Lung (tissue), 12 donors: ENCODE data around the gene ZRANB1. TPM values are rescaled to one million over a fixed set of nuclear protein-coding genes. Genes with fewer than 3 reads are reported as not detected.

Experiments
- ATAC-seq: fragments of 200-7000 bp; cut with Tn5 transposase; one replicate; pipeline ENCODE4 v1.9.1; 2020; ENCODE audit warnings: moderate number of reproducible peaks; ENCODE audit not compliant: insufficient read depth, low FRiP score
- DNase-seq, 3 donors: peaks; one replicate each; pipeline ENCODE4 v3.0.0-alpha.2; 2013 to 2017
- H3K27ac ChIP-seq, 2 donors: one replicate each; pipeline ENCODE4 v1.5.1; 2013; ENCODE audit warnings: mild to moderate bottlenecking in 2 of 2, moderate library complexity in 2 of 2, control low read depth in 1 of 2, inconsistent platforms in 1 of 2, low read depth in 1 of 2, low read length in 1 of 2
- H3K27me3 ChIP-seq, 3 donors: one replicate each; pipeline ENCODE4 v1.5.1; 2013; ENCODE audit warnings: low read length in 2 of 3; ENCODE audit not compliant: control insufficient read depth in 3 of 3, insufficient read depth in 3 of 3
- H3K36me3 ChIP-seq, 4 donors: one replicate each; pipeline ENCODE4 v1.5.1; 2013; ENCODE audit warnings: low read length in 4 of 4, mild to moderate bottlenecking in 1 of 4, moderate library complexity in 1 of 4; ENCODE audit not compliant: control insufficient read depth in 4 of 4, insufficient read depth in 4 of 4
- H3K4me1 ChIP-seq, 5 donors: one replicate each; pipeline ENCODE4 v1.5.1; 2013; ENCODE audit warnings: low read length in 5 of 5, mild to moderate bottlenecking in 2 of 5, moderate library complexity in 1 of 5; ENCODE audit not compliant: control insufficient read depth in 5 of 5, insufficient read depth in 5 of 5
- H3K4me3 ChIP-seq: one replicate; pipeline ENCODE4 v1.5.1; 2013; ENCODE audit warnings: mild to moderate bottlenecking, control low read depth, moderate library complexity
- H3K9ac ChIP-seq, 2 donors: one replicate each; pipeline ENCODE4 v1.5.1; 2013; ENCODE audit warnings: low read length in 2 of 2, control low read depth in 1 of 2; ENCODE audit not compliant: insufficient read depth in 1 of 2
- H3K9me3 ChIP-seq, 4 donors: one replicate each; pipeline ENCODE4 v1.5.1; 2013; ENCODE audit warnings: low read length in 3 of 4, mild to moderate bottlenecking in 1 of 4, moderate library complexity in 1 of 4; ENCODE audit not compliant: control insufficient read depth in 4 of 4, insufficient read depth in 3 of 4
- CTCF ChIP-seq: IDR thresholded peaks from 2 replicates; pipeline ENCODE4 v1.5.1; 2012; ENCODE audit warnings: mild to moderate bottlenecking; ENCODE audit errors: control extremely low read depth, extremely low read depth
- WGBS, 2 donors: extraction: QIAGEN DNeasy Blood & Tissue Kit; methylation state at CpG; one replicate each; pipeline ENCODE4 v1.1.7; 2013; 5-methylcytosine and 5-hydroxymethylcytosine counted together
- polyA plus RNA-seq, 2 donors: library from polyadenylated mRNA; stranded (reverse); fragments of 200-250 nt; gene quantifications; one replicate each; pipeline ENCODE4 v1.2.1, GENCODE V29; 2013
- total RNA-seq, 2 donors: library from RNA; depleted of rRNA in 1 of 2; stranded (reverse); fragments of >200 nt in 1 of 2; gene quantifications; one replicate each; pipeline ENCODE4 v1.2.1, GENCODE V29; 2014 to 2021
- donor health status: control.
- donor health status: control.
- donor health status: Bipolar disorder and iron deficiency.
- donor health status: healthy.
- donor health status: DM: yes; HTN: yes; CAD: no.

ZRANB1 gene
- total and polyA plus RNA-seq, 4 donors: 6.3 to 45.5 (median 10.8) TPM

- no peak for ATAC-seq
- H3K9me3 ChIP-seq: no peaks in the 10 kb centered on the region
- H3K9ac ChIP-seq: no peak overlapping the region
- 92 to 95% methylated on average over 11 of the region's 11 CpGs for WGBS, 2 donors
- no peak for TF ChIP-seq CTCF
- no peak overlapping the region for H3K27ac ChIP-seq
- H3K36me3 ChIP-seq: peaks cover 14 to 68% (median 45%) of the 10 kb centered on the region in 4 donors
- peaks cover 6 to 41% (median 29%) of the 10 kb centered on the region in 5 donors for H3K4me1 ChIP-seq
- DNase-seq: no peak
- H3K27me3 ChIP-seq: no peaks in the 10 kb centered on the region
- H3K4me3 ChIP-seq: no peak overlapping the region
Measured at GRCh38 chr10:124997306-124997705, 55.4 kb downstream of the ZRANB1 start.

DNA sequence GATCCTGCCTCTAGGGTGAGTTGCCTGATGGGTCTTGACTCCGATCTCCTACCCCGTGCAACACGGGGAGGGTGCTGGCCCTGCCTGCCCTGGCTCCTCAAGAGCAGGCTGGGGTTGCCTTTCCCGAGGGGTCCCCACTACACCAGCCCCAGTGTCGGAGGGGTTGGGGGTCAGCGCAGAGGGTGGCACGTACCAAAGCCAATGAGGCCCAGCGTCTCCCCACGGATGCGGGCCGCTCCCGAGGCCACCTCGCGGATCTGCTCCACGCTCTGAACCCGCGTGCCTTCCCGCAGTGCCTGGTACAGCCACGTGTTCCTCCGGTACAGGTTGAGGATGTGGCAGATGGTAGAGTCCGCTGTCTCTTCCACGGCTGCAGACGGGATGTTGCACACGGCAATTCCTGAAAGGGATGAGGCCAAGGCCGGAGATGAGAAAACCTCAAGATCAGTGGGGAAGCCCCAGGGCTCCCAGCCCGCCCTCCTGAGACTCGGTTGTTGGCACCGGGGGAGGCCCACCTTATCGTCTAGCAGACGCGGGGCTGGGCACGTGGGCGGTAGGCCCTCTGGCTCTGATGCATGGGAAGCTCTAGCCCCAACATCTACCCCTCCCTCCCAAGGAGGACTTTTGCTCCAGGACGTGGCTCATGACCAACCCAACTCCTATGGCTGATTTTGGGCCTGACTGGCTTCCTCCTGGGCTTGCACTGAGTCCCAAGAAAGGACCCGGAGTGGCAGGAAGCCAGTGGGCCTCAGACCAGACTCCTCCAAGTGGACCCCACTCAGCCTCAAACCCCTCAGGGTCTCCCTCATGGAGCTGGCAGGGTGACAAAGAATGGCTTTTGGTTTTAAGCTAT lies 56.1 kb downstream of the ZRANB1 start:
- ATAC-seq (no peak), DNase-seq (peak in 1 of 3 donors; percentile 13)
- no peak overlapping the region for H3K4me3 ChIP-seq
- H3K27ac ChIP-seq: no peak overlapping the region
- H3K9me3 ChIP-seq: no peaks in the 10 kb centered on the region
- WGBS, 2 donors: 90 to 92% methylated on average over 35 of the region's 35 CpGs
- no peak for TF ChIP-seq CTCF
- no peaks in the 10 kb centered on the region for H3K27me3 ChIP-seq
- no peak overlapping the region for H3K9ac ChIP-seq
- peaks cover 14 to 73% (median 43%) of the 10 kb centered on the region in 4 donors for H3K36me3 ChIP-seq
- H3K4me1 ChIP-seq: peaks cover 6 to 45% (median 31%) of the 10 kb centered on the region in 5 donors

DNA sequence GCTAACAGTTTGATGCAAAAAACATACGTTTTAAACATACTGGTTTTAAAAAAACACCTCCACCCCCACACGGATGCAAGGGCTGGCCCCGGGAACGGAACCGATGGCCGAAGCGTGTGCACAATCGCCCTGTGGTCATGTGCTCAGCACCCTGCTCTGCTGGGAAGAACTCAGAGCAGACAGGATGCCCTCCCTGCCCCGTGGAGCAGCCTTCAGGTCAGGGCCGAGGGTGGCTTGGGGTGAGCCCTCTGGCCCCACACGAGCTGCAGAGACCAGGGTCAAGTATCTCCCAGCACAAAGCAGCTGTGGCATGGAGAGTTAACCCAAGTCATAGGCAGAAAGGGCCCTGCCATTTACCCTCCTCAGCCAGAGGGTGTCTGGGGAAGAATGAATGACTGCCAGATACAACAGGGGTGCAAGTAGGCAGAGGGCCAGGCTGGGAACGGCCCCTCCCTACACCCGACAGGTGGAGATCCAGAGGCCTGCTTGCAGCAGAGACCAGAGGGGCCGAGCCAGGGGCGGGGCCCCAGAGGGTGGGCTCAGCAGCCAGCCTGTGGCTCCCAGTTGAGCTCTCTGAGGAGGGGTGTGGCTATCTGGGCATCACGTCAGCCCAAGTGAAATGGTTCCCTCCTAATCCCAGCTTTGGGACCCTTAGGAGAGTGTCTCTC lies 56.8 kb downstream of the ZRANB1 start:
- DNase-seq (peak in 1 of 3 donors; percentile 11), ATAC-seq (no peak)
- H3K9me3 ChIP-seq: no peaks in the 10 kb centered on the region
- no peak overlapping the region for H3K4me3 ChIP-seq
- TF ChIP-seq CTCF: no peak
- H3K27ac ChIP-seq: peak overlapping the region in 1 of 2 donors; percentile 57
- H3K9ac ChIP-seq: no peak overlapping the region
- H3K36me3 ChIP-seq: peaks cover 9 to 72% (median 36%) of the 10 kb centered on the region in 4 donors
- 82 to 90% methylated on average over 16 of the region's 16 CpGs for WGBS, 2 donors
- no peaks in the 10 kb centered on the region for H3K27me3 ChIP-seq
- peaks cover 6 to 45% (median 31%) of the 10 kb centered on the region in 5 donors for H3K4me1 ChIP-seq
